HEK293 (cell line): ENCODE data around the gene SIK2.

Experiments used
- ZNF248 ChIP-seq: fragments of 450-650 bp; formaldehyde crosslinking; IDR thresholded peaks from 2 replicates; pipeline ENCODE4 v1.5.1; 2017; ENCODE audit warnings: missing biosample characterization, missing genetic modification characterization
- ZNF48 ChIP-seq: fragments of 450-650 bp; formaldehyde crosslinking; IDR thresholded peaks from 2 replicates; pipeline ENCODE4 v1.5.1; 2016; ENCODE audit warnings: missing biosample characterization, missing genetic modification characterization
- ZNF707 ChIP-seq: fragments of 450-650 bp; formaldehyde crosslinking; IDR thresholded peaks from 2 replicates; pipeline ENCODE4 v1.5.1; 2016; ENCODE audit warnings: missing biosample characterization, missing genetic modification characterization

DNA sequence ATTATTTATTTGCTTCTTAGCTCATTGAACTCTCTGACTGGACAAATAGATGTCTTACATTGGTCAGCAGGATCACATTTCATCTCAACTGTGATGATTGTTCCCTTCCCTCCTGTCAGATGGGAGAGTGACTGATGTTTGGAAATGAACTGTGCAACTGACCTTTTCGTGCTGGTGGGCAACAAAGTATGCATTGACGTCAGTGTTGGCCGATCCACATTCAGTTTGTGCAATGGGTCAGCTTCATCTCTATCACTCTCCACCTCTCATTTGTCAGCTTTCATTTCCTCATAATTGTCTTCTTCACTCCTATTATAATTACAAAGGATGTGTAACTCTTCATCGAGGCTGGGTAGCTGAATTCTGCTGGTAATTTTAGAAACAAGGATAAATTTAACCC, 92.6 kb downstream of the SIK2 start:
- TF ChIP-seq ZNF707 (tag by site-specific recombination) = no peak
- TF ChIP-seq ZNF248 (tag by site-specific recombination) = no peak
- TF ChIP-seq ZNF48 = no peak
